Activated B cell treated with CpG ODN at 0.5 μM for 24 hours (primary cell): ENCODE data around the gene AIFM2. TPM values are rescaled to one million over a fixed set of nuclear protein-coding genes. Genes with fewer than 3 reads are reported as not detected.
"Not testable (repeated sequence)": the region's sequence is repeated elsewhere in the genome, so short reads cannot be mapped to it uniquely, and the experiment has no call there.

ENCODE experiments used
- ATAC-seq: fragments of 200-7000 bp; cut with Tn5 transposase; one replicate; pipeline ENCODE4 v1.10.0; 2021; ENCODE audit warnings: low read depth, mild to moderate bottlenecking, moderate library complexity
- CTCF ChIA-PET: fragments of 350-600 bp; sonication (Branson Sonifier 250); formaldehyde crosslinking; loops from one replicate; lab custom pipeline; 2021; ENCODE audit warnings: antibody characterized with exemption; lab: Charles Lee
- POLR2A ChIA-PET: fragments of 350-600 bp; sonication (Branson Sonifier 250); formaldehyde crosslinking; loops from one replicate; lab custom pipeline; 2021; ENCODE audit warnings: antibody characterized with exemption; lab: Charles Lee
- DNase-seq: peaks from one replicate; pipeline ENCODE4 v3.0.0; 2022
- H3K27ac Mint-ChIP-seq: one replicate; pipeline ENCODE4 v1.8.0; 2020; ENCODE audit warnings: mixed read lengths
- H3K27me3 Mint-ChIP-seq: one replicate; pipeline ENCODE4 v1.8.0; 2021; ENCODE audit warnings: mixed read lengths
- H3K36me3 Mint-ChIP-seq: one replicate; pipeline ENCODE4 v1.8.0; 2021; ENCODE audit warnings: low read depth, mixed read lengths
- H3K4me1 Mint-ChIP-seq: one replicate; pipeline ENCODE4 v1.8.0; 2021; ENCODE audit warnings: mixed read lengths
- H3K4me3 Mint-ChIP-seq: one replicate; pipeline ENCODE4 v1.8.0; 2020; ENCODE audit warnings: mild to moderate bottlenecking, mixed read lengths
- H3K9me3 Mint-ChIP-seq: one replicate; pipeline ENCODE4 v1.8.0; 2020; ENCODE audit warnings: mixed read lengths
- CTCF ChIP-seq: fragments of 200-600 bp; IDR thresholded peaks from one replicate; pipeline ENCODE4 v1.8.0; 2022; ENCODE audit warnings: antibody characterized with exemption, mild to moderate bottlenecking
- intact Hi-C: fragments of 100-400 bp; cut with micrococcal nuclease; formaldehyde crosslinking; loops from one replicate; pipeline ENCODE4 v1.15.1; 2024
- total RNA-seq: library from RNA; stranded (reverse); gene quantifications from 2 replicates; pipeline ENCODE4 v1.2.3, GENCODE V29; 2022

Gene AIFM2
- total RNA-seq, 1 donor from 2014 or later = 10.8 TPM

GRCh38 chr10:70160798-70161197, 28.2 kb upstream of the AIFM2 start:
- intact Hi-C loops = no loop called here
- Mint-ChIP-seq H3K9me3 (no peaks in the 10 kb centered on the region), H3K27me3 (no peaks in the 10 kb centered on the region), H3K36me3 (peaks cover 71% of the 10 kb centered on the region), H3K27ac (no peak overlapping the region), H3K4me1 (peaks cover 41% of the 10 kb centered on the region), H3K4me3 (no peak overlapping the region)
- POLR2A ChIA-PET = interaction anchor here (1.0 to 1.1 kb wide), 2 partner anchors 10 to 15 kb away, joined by 4 to 5 read pairs; partner anchors contain the start of genes SAR1A and TYSND1
- CTCF ChIA-PET = interaction anchor here (0.7 to 1.4 kb wide), 2 partner anchors 15 to 45 kb away, joined by 3 read pairs; no protein-coding TSS in a partner anchor
- ATAC-seq = no peak
- no peak for TF ChIP-seq CTCF
- no peak for DNase-seq

- intact Hi-C loops, H3K27me3 Mint-ChIP-seq, H3K9me3 Mint-ChIP-seq, CTCF ChIA-PET, ATAC-seq, DNase-seq, H3K27ac Mint-ChIP-seq, H3K4me3 Mint-ChIP-seq: not testable (repeated sequence)
- POLR2A ChIA-PET = interaction anchor here (0.9 kb wide), 1 partner anchor 14 kb away, joined by 3 read pairs; no protein-coding TSS in a partner anchor
- Mint-ChIP-seq H3K36me3 (peaks cover 79% of the 10 kb centered on the region), H3K4me1 (peaks cover 32% of the 10 kb centered on the region)
Observed at GRCh38 chr10:70159366-70159765, 26.7 kb upstream of the AIFM2 start.

GRCh38 chr10:70158113-70158512, 25.5 kb upstream of the AIFM2 start:
- ATAC-seq (no peak), DNase-seq (no peak)
- H3K4me3 Mint-ChIP-seq = no peak overlapping the region
- peaks cover 20% of the 10 kb centered on the region for H3K4me1 Mint-ChIP-seq
- no peaks in the 10 kb centered on the region for H3K27me3 Mint-ChIP-seq
- H3K27ac Mint-ChIP-seq = no peak overlapping the region
- TF ChIP-seq CTCF = no peak
- ChIA-PET CTCF (no interaction called here), POLR2A (interaction anchor here (1.1 to 1.4 kb wide), 2 partner anchors 11 to 13 kb away, joined by 3 to 5 read pairs; partner anchors contain the start of gene TYSND1)
- H3K9me3 Mint-ChIP-seq = no peaks in the 10 kb centered on the region
- H3K36me3 Mint-ChIP-seq = peaks cover 82% of the 10 kb centered on the region
- intact Hi-C loops = no loop called here

GRCh38 chr10:70155255-70155838, 22.7 kb upstream of the AIFM2 start:
- CTCF ChIA-PET = no interaction called here
- no peak for ATAC-seq

GRCh38 chr10:70148516-70148915, 15.9 kb upstream of the AIFM2 start:
- Mint-ChIP-seq H3K4me1 (peaks cover 25% of the 10 kb centered on the region), H3K4me3 (no peak overlapping the region), H3K27me3 (no peaks in the 10 kb centered on the region), H3K9me3 (no peaks in the 10 kb centered on the region), H3K27ac (no peak overlapping the region), H3K36me3 (peaks cover 43% of the 10 kb centered on the region)
- no peak for TF ChIP-seq CTCF
- POLR2A ChIA-PET = no interaction called here
- DNase-seq (no peak), ATAC-seq (no peak)
- CTCF ChIA-PET = interaction anchor here (0.6 kb wide), 1 partner anchor 199 kb away, joined by 4 read pairs; no protein-coding TSS in a partner anchor
- intact Hi-C loops = loop anchor here (5.0 to 10.0 kb wide), 6 partner anchors 196 to 1426 kb away; partner anchors contain the start of genes CCAR1, FAM241B and PCBD1

More at GRCh38 chr10:70155255-70155838, 22.7 kb upstream of the AIFM2 start:
- no peaks in the 10 kb centered on the region for H3K27me3 Mint-ChIP-seq
- H3K27ac Mint-ChIP-seq = no peak overlapping the region
- intact Hi-C loops = no loop called here
- DNase-seq = no peak
- POLR2A ChIA-PET = no interaction called here
- no peak overlapping the region for H3K4me3 Mint-ChIP-seq
- no peaks in the 10 kb centered on the region for H3K9me3 Mint-ChIP-seq
- peaks cover 92% of the 10 kb centered on the region for H3K36me3 Mint-ChIP-seq
- H3K4me1 Mint-ChIP-seq = no peaks in the 10 kb centered on the region
- no peak for TF ChIP-seq CTCF
